ENCODE data around the gene NGDN.
"Not testable (repeated sequence)": the region's sequence is repeated elsewhere in the genome, so short reads cannot be mapped to it uniquely, and the experiment has no call there.

Gene NGDN

DNA sequence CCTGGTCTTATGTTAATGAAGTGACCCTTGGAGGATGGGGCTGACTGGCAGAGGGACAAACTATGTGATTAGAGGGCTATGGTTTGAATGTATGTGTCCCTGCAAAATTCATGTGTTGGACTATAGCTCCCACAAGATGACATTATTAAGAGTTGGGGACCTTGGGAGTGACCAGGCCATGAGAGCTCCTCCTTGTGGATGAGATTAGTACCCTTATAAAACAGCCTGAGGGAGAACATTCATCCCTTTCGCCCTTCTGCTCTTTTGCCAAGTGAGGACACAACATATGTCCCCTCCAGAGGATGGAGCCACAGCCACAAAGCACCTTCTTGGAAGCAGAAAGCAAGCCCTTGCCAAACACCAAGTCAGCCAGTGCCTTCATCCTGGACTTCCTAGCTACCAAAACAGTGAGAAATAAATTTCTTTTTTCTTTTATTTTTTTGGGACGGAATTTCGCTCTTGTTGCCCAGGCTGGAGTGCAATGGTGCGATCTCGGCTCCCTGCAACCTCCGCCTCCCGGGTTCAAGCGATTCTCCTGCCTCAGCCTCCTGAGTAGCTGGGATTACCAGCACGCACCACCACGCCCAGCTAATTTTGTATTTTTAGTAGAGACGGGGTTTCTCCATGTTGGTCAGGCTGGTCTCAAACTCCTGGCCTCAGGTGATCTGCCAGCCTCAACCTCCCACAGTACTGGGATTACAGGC, 12.5 kb upstream of the NGDN start:
- not testable (repeated sequence) for H3K4me3 ChIP-seq (ENCODE audit: low read length); H3K36me3 ChIP-seq (ENCODE audit: control insufficient read depth, insufficient read depth, low read length, severe bottlenecking); H3K9me3 ChIP-seq (ENCODE audit: control insufficient read depth, low read length); H3K4me1 ChIP-seq (ENCODE audit: control insufficient read depth, insufficient read depth, low read length); H3K9ac ChIP-seq (ENCODE audit: low read length)
- DNase-seq (ENCODE audit: low read depth): peak; percentile 9
- peaks cover 36% of the 10 kb centered on the region for H3K27me3 ChIP-seq (replicated peaks; ENCODE audit: control insufficient read depth, insufficient read depth, low read length)

DNA sequence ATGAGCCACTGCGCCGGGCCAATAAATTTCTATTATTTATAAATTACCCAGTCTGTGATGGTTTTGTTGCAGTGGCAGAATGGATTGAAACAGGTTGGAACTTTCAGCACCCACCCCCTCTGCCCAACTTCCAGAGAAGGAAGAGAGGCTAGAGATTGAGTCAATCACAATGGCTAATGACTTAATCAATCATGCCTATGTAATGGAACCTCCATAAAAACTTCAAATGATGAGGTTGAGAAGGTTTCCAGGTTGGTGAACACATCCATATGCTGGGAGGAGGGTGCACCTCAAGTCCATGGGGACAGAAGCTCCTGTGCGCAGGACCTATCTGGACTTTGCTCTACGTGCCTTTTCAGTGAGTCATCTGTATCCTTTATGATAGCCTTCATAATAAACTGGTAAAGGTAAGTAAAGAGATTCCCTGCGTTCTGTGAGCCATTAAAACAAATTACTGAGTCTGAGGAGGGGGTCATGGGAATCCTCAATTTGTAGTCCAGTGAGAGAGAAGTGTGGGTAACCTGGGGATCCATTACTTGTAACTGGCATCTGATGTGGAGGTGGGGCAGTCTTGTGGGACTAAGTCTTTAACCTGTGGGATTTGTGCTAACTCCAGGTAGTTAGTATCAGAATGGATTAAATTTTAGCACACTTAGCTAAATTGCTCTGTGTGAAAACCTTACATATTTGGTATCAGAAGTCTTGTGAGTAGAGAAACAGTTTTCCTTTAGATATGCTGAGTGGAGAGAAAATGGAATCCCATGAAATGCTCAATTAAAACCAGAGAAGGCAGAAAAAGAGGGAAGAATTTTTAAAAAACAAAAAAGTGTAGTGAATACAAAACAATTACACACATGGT, 11.7 kb upstream of the NGDN start:
- Histone ChIP-seq H3K4me1 (ENCODE audit: control insufficient read depth, insufficient read depth, low read length) (no peaks in the 10 kb centered on the region), H3K36me3 (ENCODE audit: control insufficient read depth, insufficient read depth, low read length, severe bottlenecking) (no peaks in the 10 kb centered on the region), H3K4me3 (ENCODE audit: low read length) (no peak overlapping the region), H3K9me3 (ENCODE audit: control insufficient read depth, low read length) (no peaks in the 10 kb centered on the region), H3K9ac (ENCODE audit: low read length) (no peak overlapping the region), H3K27me3 (replicated peaks; ENCODE audit: control insufficient read depth, insufficient read depth, low read length) (peaks cover 28% of the 10 kb centered on the region)
- no peak for DNase-seq (ENCODE audit: low read depth)

DNA sequence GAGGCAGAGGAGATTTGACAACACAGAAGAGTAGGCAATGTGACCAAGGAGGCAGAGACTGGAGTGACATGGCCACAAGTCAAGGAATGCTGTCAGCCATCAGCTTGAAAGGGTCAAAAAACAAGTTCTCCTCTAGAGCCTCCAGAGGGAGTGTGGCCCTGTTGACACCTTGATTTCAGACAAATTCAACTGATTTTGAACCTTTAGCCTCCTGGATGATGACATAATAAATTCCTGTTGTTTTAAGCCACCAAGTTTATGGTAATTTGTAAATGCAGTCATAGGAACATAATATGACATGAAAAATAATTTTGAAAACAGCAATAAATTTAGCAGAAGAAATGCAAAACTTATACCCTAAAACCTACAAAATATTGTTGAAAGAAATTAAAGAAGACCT, 8.5 kb upstream of the NGDN start:
- DNase-seq (ENCODE audit: low read depth): no peak
- Histone ChIP-seq H3K9ac (ENCODE audit: low read length) (no peak overlapping the region), H3K4me1 (ENCODE audit: control insufficient read depth, insufficient read depth, low read length) (no peaks in the 10 kb centered on the region), H3K4me3 (ENCODE audit: low read length) (no peak overlapping the region), H3K36me3 (ENCODE audit: control insufficient read depth, insufficient read depth, low read length, severe bottlenecking) (no peaks in the 10 kb centered on the region), H3K27me3 (replicated peaks; ENCODE audit: control insufficient read depth, insufficient read depth, low read length) (peaks cover 15% of the 10 kb centered on the region), H3K9me3 (ENCODE audit: control insufficient read depth, low read length) (no peaks in the 10 kb centered on the region)

DNA sequence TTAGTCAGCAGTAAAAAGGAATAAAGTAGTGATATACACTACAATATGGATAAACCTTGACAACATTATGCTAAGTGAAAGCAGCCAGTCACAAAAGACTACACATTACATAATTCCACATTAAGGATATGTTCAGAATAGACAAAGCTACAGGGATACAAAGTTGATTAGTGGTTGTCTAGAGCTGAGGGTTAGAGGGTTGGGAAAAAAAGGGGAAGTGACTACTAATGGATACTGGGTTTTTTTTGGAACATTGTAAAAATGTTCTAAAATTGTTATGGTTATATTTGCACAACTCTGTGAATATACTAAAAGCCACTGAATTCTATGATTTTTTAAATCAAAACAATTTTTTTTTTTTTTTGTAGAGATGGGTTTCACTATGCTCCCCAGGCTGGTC, 4.8 kb upstream of the NGDN start:
- no peak for DNase-seq (ENCODE audit: low read depth)
- Histone ChIP-seq H3K9ac (ENCODE audit: low read length) (no peak overlapping the region), H3K4me3 (ENCODE audit: low read length) (no peak overlapping the region), H3K9me3 (ENCODE audit: control insufficient read depth, low read length) (no peaks in the 10 kb centered on the region), H3K36me3 (ENCODE audit: control insufficient read depth, insufficient read depth, low read length, severe bottlenecking) (no peaks in the 10 kb centered on the region), H3K27me3 (replicated peaks; ENCODE audit: control insufficient read depth, insufficient read depth, low read length) (peaks cover 4% of the 10 kb centered on the region), H3K4me1 (ENCODE audit: control insufficient read depth, insufficient read depth, low read length) (peaks cover 3% of the 10 kb centered on the region)

DNA sequence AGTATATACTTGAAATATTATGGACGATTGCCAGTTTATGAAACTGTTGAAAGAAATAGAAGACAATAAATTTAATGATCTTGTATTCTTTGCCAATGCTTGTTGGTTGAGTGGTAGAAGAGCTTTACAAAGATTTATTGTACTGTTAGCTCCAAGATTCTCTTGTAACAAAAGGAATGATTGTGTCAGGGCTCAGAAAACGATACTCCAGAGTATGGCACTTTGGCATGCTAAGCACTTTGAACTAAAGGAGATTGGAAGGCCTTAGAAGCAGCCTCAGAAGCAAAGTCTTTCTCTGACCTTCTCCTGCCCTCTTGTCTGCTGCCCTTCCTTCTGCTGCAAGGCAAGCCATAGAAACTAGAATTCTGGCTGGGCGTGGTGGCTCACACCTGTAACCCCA, 4.2 kb upstream of the NGDN start:
- Histone ChIP-seq H3K4me1 (ENCODE audit: control insufficient read depth, insufficient read depth, low read length) (peaks cover 6% of the 10 kb centered on the region), H3K27me3 (replicated peaks; ENCODE audit: control insufficient read depth, insufficient read depth, low read length) (no peaks in the 10 kb centered on the region), H3K9ac (ENCODE audit: low read length) (no peak overlapping the region), H3K36me3 (ENCODE audit: control insufficient read depth, insufficient read depth, low read length, severe bottlenecking) (no peaks in the 10 kb centered on the region), H3K9me3 (ENCODE audit: control insufficient read depth, low read length) (no peaks in the 10 kb centered on the region), H3K4me3 (ENCODE audit: low read length) (no peak overlapping the region)
- no peak for DNase-seq (ENCODE audit: low read depth)

DNA sequence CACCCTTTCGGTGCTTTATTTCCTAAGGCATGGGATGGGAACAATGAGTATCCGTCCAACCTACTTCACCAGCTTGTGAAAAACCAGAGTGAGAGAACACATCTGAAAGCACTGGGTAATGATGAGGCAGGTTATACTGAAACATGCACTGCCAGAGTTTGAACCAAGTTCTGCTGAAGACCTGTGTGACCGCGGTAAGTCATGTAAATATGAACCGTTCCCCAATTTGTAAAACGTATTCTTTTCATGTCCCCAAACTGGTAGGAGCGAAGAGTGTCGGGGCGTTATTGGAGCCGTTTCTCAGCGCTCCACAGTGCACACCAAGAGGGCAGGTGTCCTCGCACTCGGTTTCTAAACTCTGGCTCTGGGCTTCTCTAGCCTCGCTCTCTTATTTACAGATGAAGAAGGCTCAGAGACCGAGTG, 788 bp upstream of the NGDN start:
- DNase-seq (ENCODE audit: low read depth): no peak
- Histone ChIP-seq H3K27me3 (replicated peaks; ENCODE audit: control insufficient read depth, insufficient read depth, low read length) (no peaks in the 10 kb centered on the region), H3K9me3 (ENCODE audit: control insufficient read depth, low read length) (no peaks in the 10 kb centered on the region), H3K4me1 (ENCODE audit: control insufficient read depth, insufficient read depth, low read length) (peaks cover 10% of the 10 kb centered on the region), H3K36me3 (ENCODE audit: control insufficient read depth, insufficient read depth, low read length, severe bottlenecking) (peaks cover 28% of the 10 kb centered on the region), H3K4me3 (ENCODE audit: low read length) (peak overlapping the region; percentile 83), H3K9ac (ENCODE audit: low read length) (peak overlapping the region; percentile 44)

DNA sequence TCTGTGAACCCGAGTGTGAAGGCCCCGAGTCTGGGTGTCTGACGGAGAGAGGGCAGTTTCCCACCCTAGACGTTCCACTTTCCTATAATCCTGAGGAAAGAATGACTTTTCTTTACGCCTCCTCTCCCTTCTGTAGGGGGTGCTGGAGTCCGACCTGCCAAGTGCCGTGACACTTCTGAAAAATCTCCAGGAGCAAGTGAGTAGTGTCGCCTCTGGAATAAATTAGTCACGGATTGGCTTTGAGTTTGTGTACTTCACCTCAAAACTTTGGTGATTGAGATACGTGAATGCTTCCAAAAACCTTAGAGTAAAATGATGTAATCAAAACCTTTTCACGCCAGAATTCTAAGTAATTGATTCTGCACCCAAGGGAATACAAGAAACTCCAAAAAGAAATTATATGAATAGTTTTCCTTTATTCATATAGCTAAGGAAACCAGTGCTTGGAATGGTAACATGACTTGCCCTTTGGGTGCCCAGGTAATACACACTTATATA, 452 bp downstream of the NGDN start:
- Histone ChIP-seq H3K9me3 (ENCODE audit: control insufficient read depth, low read length) (no peaks in the 10 kb centered on the region), H3K4me1 (ENCODE audit: control insufficient read depth, insufficient read depth, low read length) (peaks cover 10% of the 10 kb centered on the region), H3K36me3 (ENCODE audit: control insufficient read depth, insufficient read depth, low read length, severe bottlenecking) (peaks cover 40% of the 10 kb centered on the region), H3K4me3 (ENCODE audit: low read length) (peak overlapping the region; percentile 98), H3K9ac (ENCODE audit: low read length) (peak overlapping the region; percentile 96), H3K27me3 (replicated peaks; ENCODE audit: control insufficient read depth, insufficient read depth, low read length) (no peaks in the 10 kb centered on the region)
- no peak for DNase-seq (ENCODE audit: low read depth)

DNA sequence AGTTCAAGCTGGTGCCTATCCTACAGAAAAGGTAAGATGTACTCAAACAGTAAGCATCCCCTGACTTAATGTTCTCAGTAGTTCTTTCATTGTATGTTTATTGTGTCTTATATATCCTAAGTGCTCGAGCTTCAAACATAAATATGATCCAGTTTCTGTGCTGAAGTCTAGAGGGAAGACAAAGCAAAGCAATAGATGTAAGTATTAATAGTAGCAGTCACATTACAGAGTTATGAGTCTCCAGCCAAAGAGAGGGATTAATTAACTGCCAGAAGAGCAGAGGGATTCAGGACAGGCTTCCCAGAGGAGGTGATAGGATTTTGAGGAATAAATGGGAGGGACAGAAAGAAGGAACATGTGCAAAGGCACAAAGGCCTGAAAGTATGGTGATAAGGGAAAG, 1.4 kb downstream of the NGDN start:
- H3K36me3 ChIP-seq (ENCODE audit: control insufficient read depth, insufficient read depth, low read length, severe bottlenecking): peaks cover 50% of the 10 kb centered on the region
- no peak overlapping the region for H3K4me3 ChIP-seq (ENCODE audit: low read length)
- H3K27me3 ChIP-seq (replicated peaks; ENCODE audit: control insufficient read depth, insufficient read depth, low read length): no peaks in the 10 kb centered on the region

DNA sequence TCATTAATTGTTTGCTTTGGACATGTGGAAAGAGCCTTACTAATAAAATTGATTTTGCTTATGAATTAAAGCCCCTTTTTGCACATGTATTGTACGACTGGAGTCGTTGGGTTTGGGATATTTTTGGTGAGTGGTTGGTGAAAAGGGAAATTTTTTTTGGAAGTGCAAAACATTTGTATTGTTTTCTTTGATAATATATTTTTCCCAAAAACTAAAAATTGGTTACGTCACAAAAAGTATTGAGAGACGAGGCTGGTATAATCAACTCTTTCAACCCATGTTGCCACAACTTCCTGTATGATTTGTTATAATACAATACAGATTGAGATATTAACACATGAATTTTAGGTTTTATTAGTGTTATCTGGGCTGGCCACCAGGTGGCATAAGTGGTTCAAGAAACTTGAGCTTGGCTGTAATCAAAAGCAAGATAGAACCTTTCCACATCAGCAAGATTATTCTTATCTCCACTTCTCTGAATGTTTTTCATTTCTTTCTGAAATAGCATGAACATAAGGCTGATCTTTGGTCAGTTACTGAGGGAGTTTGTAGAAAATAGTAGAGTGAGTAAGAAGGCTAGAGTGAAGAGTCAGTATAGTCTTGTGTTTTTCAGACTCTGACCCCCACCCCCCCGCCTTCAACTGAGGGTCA, 8.7 kb downstream of the NGDN start:
- H3K9ac ChIP-seq (ENCODE audit: low read length): no peak overlapping the region
- H3K36me3 ChIP-seq (ENCODE audit: control insufficient read depth, insufficient read depth, low read length, severe bottlenecking): peaks cover 63% of the 10 kb centered on the region
- H3K9me3 ChIP-seq (ENCODE audit: control insufficient read depth, low read length): no peaks in the 10 kb centered on the region
- H3K27me3 ChIP-seq (replicated peaks; ENCODE audit: control insufficient read depth, insufficient read depth, low read length): no peaks in the 10 kb centered on the region
- DNase-seq (ENCODE audit: low read depth): peak; percentile 89
- H3K4me1 ChIP-seq (ENCODE audit: control insufficient read depth, insufficient read depth, low read length): no peaks in the 10 kb centered on the region
- no peak overlapping the region for H3K4me3 ChIP-seq (ENCODE audit: low read length)

More for the DNA sequence above, 1.4 kb downstream of the NGDN start:
- Histone ChIP-seq H3K4me1 (ENCODE audit: control insufficient read depth, insufficient read depth, low read length) (peaks cover 10% of the 10 kb centered on the region), H3K9me3 (ENCODE audit: control insufficient read depth, low read length) (no peaks in the 10 kb centered on the region), H3K9ac (ENCODE audit: low read length) (no peak overlapping the region)
- DNase-seq (ENCODE audit: low read depth): no peak

DNA sequence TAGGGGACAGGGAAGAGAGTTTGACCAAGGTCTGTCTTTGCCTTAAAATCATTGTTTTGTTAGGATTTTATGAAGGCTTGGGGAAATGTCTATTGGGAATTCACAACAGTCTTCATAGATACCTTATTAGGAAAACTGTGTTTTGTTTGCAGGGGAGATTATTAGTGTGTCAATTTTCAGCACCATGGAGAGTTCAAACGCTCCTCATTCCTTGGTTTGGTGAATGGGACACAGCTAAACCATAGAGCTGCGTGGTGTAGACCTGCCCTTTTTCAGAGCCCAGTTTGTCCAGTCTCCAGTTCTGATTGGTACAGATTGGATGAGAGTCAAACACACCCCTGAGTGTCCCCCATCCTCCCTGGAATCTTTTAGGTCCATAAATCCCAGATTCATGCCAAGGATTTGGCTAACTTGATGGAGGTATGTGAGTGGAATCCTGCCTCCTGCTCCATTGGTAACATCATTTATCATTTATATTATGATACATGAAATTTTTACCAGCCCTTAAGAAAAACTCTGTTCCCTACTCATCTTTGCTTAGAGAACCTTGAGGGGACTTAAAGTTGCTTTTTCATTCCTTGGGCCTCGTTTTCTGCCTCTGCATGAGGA, 12.0 kb downstream of the NGDN start:
- Histone ChIP-seq H3K36me3 (ENCODE audit: control insufficient read depth, insufficient read depth, low read length, severe bottlenecking) (peaks cover 38% of the 10 kb centered on the region), H3K4me1 (ENCODE audit: control insufficient read depth, insufficient read depth, low read length) (no peaks in the 10 kb centered on the region), H3K9me3 (ENCODE audit: control insufficient read depth, low read length) (no peaks in the 10 kb centered on the region), H3K4me3 (ENCODE audit: low read length) (no peak overlapping the region), H3K27me3 (replicated peaks; ENCODE audit: control insufficient read depth, insufficient read depth, low read length) (no peaks in the 10 kb centered on the region), H3K9ac (ENCODE audit: low read length) (no peak overlapping the region)
- peak; percentile 18 for DNase-seq (ENCODE audit: low read depth)
